Stimulated activated CD4-positive, alpha-beta T cell treated with anti-CD3 and anti-CD28 coated beads, Interleukin-15, amount 100 ng/mL, for 24 hours (primary cell): Measurements from ENCODE around the gene TMEM106C.

ENCODE experiments used
- DNase-seq: peaks from one replicate; pipeline ENCODE4 v3.0.0-alpha.2; 2020

TMEM106C gene

GRCh38 chr12:48000878-48001504 lies 37.6 kb downstream of the TMEM106C start:
- DNase-seq: peak; percentile 31

- peak; percentile 30 for DNase-seq
Observed at GRCh38 chr12:48001505-48002413, 38.4 kb downstream of the TMEM106C start.

- no peak for DNase-seq
Observed at GRCh38 chr12:48002414-48002730, 39.0 kb downstream of the TMEM106C start.

GRCh38 chr12:48002773-48003218 lies 39.4 kb downstream of the TMEM106C start:
- peak; percentile 17 for DNase-seq

- peak; percentile 29 for DNase-seq
Observed at GRCh38 chr12:48003226-48004052, 40.0 kb downstream of the TMEM106C start.

GRCh38 chr12:48004053-48004941 lies 40.9 kb downstream of the TMEM106C start, which contains the start of gene COL2A1:
COL2A1 (minus strand) TSS chr12:48004476; CDS start chr12:48004321, 155 bp downstream.
- DNase-seq: peak; percentile 54

- no peak for DNase-seq
Observed at GRCh38 chr12:48005001-48005749, 41.8 kb downstream of the TMEM106C start.

GRCh38 chr12:48005750-48006021 lies 42.3 kb downstream of the TMEM106C start:
- no peak for DNase-seq

- DNase-seq: no peak
Observed at GRCh38 chr12:48007206-48007605, 43.8 kb downstream of the TMEM106C start.

GRCh38 chr12:48008349-48008748 lies 45.0 kb downstream of the TMEM106C start:
- no peak for DNase-seq

- no peak for DNase-seq
Observed at GRCh38 chr12:48008950-48009349, 45.6 kb downstream of the TMEM106C start.

- no peak for DNase-seq
Observed at GRCh38 chr12:48009471-48009870, 46.1 kb downstream of the TMEM106C start.

- DNase-seq: no peak
Observed at GRCh38 chr12:48010366-48010970, 47.1 kb downstream of the TMEM106C start.

- no peak for DNase-seq
Observed at GRCh38 chr12:48012070-48012469, 48.7 kb downstream of the TMEM106C start.

- no peak for DNase-seq
Observed at GRCh38 chr12:48013287-48013686, 49.9 kb downstream of the TMEM106C start.

- DNase-seq: no peak
Observed at GRCh38 chr12:48015129-48015528, 51.7 kb downstream of the TMEM106C start.

- no peak for DNase-seq
Observed at GRCh38 chr12:48015954-48016353, 52.6 kb downstream of the TMEM106C start.

GRCh38 chr12:48016373-48017020 lies 53.1 kb downstream of the TMEM106C start:
- DNase-seq: no peak

- DNase-seq: no peak
Observed at GRCh38 chr12:48017496-48017895, 54.1 kb downstream of the TMEM106C start.

GRCh38 chr12:48017921-48018617 lies 54.7 kb downstream of the TMEM106C start:
- no peak for DNase-seq
